ENCODE results near the gene CHIC2.
"Not testable (repeated sequence)": the region's sequence is repeated elsewhere in the genome, so short reads cannot be mapped to it uniquely, and the experiment has no call there.

Gene CHIC2

GRCh38 chr4:54056360-54056759 lies 8.0 kb downstream of the CHIC2 start:
- no peak for DNase-seq

- no peak for DNase-seq
Measured at GRCh38 chr4:54055494-54055893, 8.9 kb downstream of the CHIC2 start.

GRCh38 chr4:54054501-54054900 lies 9.9 kb downstream of the CHIC2 start:
- DNase-seq = no peak

GRCh38 chr4:54053322-54053721 lies 11.1 kb downstream of the CHIC2 start:
- DNase-seq = not testable (repeated sequence)

- DNase-seq = no peak
Measured at GRCh38 chr4:54050214-54050904, 14.0 kb downstream of the CHIC2 start.

- not testable (repeated sequence) for DNase-seq
Measured at GRCh38 chr4:54043630-54044029, 20.8 kb downstream of the CHIC2 start.

GRCh38 chr4:54041933-54042332 lies 22.5 kb downstream of the CHIC2 start:
- DNase-seq = no peak

GRCh38 chr4:54041100-54041499 lies 23.3 kb downstream of the CHIC2 start:
- no peak for DNase-seq

GRCh38 chr4:54038056-54038455 lies 26.3 kb downstream of the CHIC2 start:
- no peak for DNase-seq

GRCh38 chr4:54036184-54036583 lies 28.2 kb downstream of the CHIC2 start:
- DNase-seq = no peak

GRCh38 chr4:54032558-54033135 lies 31.8 kb downstream of the CHIC2 start:
- no peak for DNase-seq

GRCh38 chr4:54027311-54027710 lies 37.1 kb downstream of the CHIC2 start:
- DNase-seq = no peak

GRCh38 chr4:54025582-54025981 lies 38.8 kb downstream of the CHIC2 start:
- no peak for DNase-seq

- not testable (repeated sequence) for DNase-seq
Measured at GRCh38 chr4:54023019-54023418, 41.4 kb downstream of the CHIC2 start.

- no peak for DNase-seq
Measured at GRCh38 chr4:54017974-54018373, 46.4 kb downstream of the CHIC2 start.

- DNase-seq = no peak
Measured at GRCh38 chr4:54017308-54017707, 47.1 kb downstream of the CHIC2 start.

GRCh38 chr4:54016504-54016903 lies 47.9 kb downstream of the CHIC2 start:
- DNase-seq = no peak

GRCh38 chr4:54015423-54016030 lies 48.9 kb downstream of the CHIC2 start:
- DNase-seq = no peak

- no peak for DNase-seq
Measured at GRCh38 chr4:54014666-54015160, 49.7 kb downstream of the CHIC2 start.

- no peak for DNase-seq
Measured at GRCh38 chr4:54011201-54011600, 53.2 kb downstream of the CHIC2 start.

- DNase-seq = no peak
Measured at GRCh38 chr4:54006755-54007154, 57.6 kb downstream of the CHIC2 start.

GRCh38 chr4:54005475-54005874 lies 58.9 kb downstream of the CHIC2 start:
- DNase-seq = no peak

GRCh38 chr4:54004463-54004862 lies 59.9 kb downstream of the CHIC2 start:
- DNase-seq = no peak

GRCh38 chr4:54001668-54002365 lies 62.6 kb downstream of the CHIC2 start:
- no peak for DNase-seq

All from CD4-positive, alpha-beta T cell treated with Interferon gamma for 1 hour (primary cell).